Suprapubic skin (tissue), 4 donors: ENCODE results near the gene SYPL1.

Experiments used
- EP300 ChIP-seq: sonication (generic); formaldehyde crosslinking; IDR thresholded peaks from one replicate; pipeline ENCODE4 v1.6.1; 2017; ENCODE audit warnings: antibody characterized with exemption
- POLR2AphosphoS5 ChIP-seq, 3 donors: sonication (generic); formaldehyde crosslinking; IDR thresholded peaks; one replicate each; pipeline ENCODE4 v1.6.1; 2017; ENCODE audit warnings: antibody characterized with exemption in 3 of 3

DNA sequence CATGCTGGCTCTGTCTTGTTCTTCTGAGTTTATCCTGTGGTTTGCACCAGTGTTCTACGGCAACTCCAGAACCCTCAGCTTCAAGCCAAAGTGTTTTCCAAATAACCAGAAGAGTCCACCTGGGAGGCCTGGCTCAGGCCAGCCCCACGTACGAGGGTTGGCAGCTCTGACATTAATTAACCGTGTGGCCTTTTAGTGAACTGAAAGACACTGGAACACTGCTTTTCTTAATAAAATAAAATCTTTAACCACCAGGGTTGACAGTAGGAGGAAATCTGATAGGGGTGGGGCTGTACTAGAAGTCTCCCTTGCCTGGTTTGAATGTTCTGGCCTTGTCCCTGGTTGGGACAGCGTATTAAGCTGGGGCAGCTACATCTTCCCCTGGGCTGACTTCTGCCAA, 64.9 kb downstream of the SYPL1 start:
- no peak for TF ChIP-seq EP300
- TF ChIP-seq POLR2AphosphoS5 (IDR thresholded peaks at IDR 0.05): no peak
